ENCODE results near the gene PACRG. TPM values are rescaled to one million over a fixed set of nuclear protein-coding genes. Genes with fewer than 3 reads are reported as not detected.

PACRG gene
- total RNA-seq, 1 experiment from 2014 or later = not detected

GRCh38 chr6:163212123-163212522 lies 484.3 kb downstream of the PACRG start:
- Histone ChIP-seq H3K4me3 (no peak overlapping the region), H3K36me3 (no peaks in the 10 kb centered on the region), H3K9me3 (peaks cover 5% of the 10 kb centered on the region; the same call in 1 of the 2 replicates), H3K27me3 (no peaks in the 10 kb centered on the region)
- no peak for DNase-seq

- Histone ChIP-seq H3K27me3 (no peaks in the 10 kb centered on the region), H3K36me3 (no peaks in the 10 kb centered on the region), H3K4me3 (no peak overlapping the region), H3K9me3 (peaks cover 5% of the 10 kb centered on the region; the same call in 1 of the 2 replicates)
- no peak for DNase-seq
Measured at GRCh38 chr6:163214259-163214658, 486.5 kb downstream of the PACRG start.

- no peak overlapping the region for H3K4me3 ChIP-seq
- no peaks in the 10 kb centered on the region for H3K9me3 ChIP-seq
- no peaks in the 10 kb centered on the region for H3K36me3 ChIP-seq
- DNase-seq = no peak
- H3K27me3 ChIP-seq = no peaks in the 10 kb centered on the region
Measured at GRCh38 chr6:163218361-163218894, 490.7 kb downstream of the PACRG start.

GRCh38 chr6:163226181-163226835 lies 498.5 kb downstream of the PACRG start:
- no peak for DNase-seq
- H3K36me3 ChIP-seq = no peaks in the 10 kb centered on the region

GRCh38 chr6:163226836-163227485 lies 499.2 kb downstream of the PACRG start:
- no peak for DNase-seq

More at GRCh38 chr6:163226181-163226835, 498.5 kb downstream of the PACRG start:
- Histone ChIP-seq H3K27me3 (no peaks in the 10 kb centered on the region), H3K4me3 (no peak overlapping the region), H3K9me3 (peaks cover 3% of the 10 kb centered on the region; the same call in 1 of the 2 replicates)

GRCh38 chr6:163228041-163228440 lies 500.3 kb downstream of the PACRG start:
- DNase-seq = no peak

More at GRCh38 chr6:163226836-163227485, 499.2 kb downstream of the PACRG start:
- no peaks in the 10 kb centered on the region for H3K27me3 ChIP-seq
- peaks cover 3% of the 10 kb centered on the region; the same call in 1 of the 2 replicates for H3K9me3 ChIP-seq
- H3K4me3 ChIP-seq = no peak overlapping the region
- H3K36me3 ChIP-seq = no peaks in the 10 kb centered on the region

DNA sequence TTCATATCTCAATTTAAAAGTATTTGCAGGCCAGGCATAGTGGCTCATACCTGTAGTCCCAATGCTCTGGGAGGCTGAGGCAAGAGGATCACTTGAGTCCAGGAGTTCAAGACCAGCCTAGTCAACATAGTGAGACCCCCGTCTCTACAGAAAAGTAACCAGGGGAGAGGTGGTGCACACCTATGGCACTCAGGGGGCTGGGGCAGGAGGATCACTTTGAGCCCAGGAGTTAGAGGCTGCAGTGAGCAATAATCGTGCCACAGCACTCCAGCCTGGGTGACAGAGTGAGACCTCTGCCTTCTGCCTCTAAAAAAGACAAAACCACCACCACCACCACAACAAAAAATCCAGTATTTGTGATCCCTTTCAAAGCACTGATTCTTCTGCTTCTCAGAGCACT lies 501.3 kb downstream of the PACRG start:
- Histone ChIP-seq H3K36me3 (no peaks in the 10 kb centered on the region), H3K9me3 (peaks cover 3% of the 10 kb centered on the region; the same call in 1 of the 2 replicates), H3K27me3 (no peaks in the 10 kb centered on the region), H3K4me3 (no peak overlapping the region)
- no peak for DNase-seq

More at GRCh38 chr6:163228041-163228440, 500.3 kb downstream of the PACRG start:
- Histone ChIP-seq H3K4me3 (no peak overlapping the region), H3K27me3 (no peaks in the 10 kb centered on the region), H3K36me3 (no peaks in the 10 kb centered on the region), H3K9me3 (peaks cover 3% of the 10 kb centered on the region; the same call in 1 of the 2 replicates)

GRCh38 chr6:163230901-163231300 lies 503.1 kb downstream of the PACRG start:
- Histone ChIP-seq H3K9me3 (no peaks in the 10 kb centered on the region), H3K27me3 (no peaks in the 10 kb centered on the region), H3K4me3 (no peak overlapping the region), H3K36me3 (no peaks in the 10 kb centered on the region)
- no peak for DNase-seq

- no peaks in the 10 kb centered on the region for H3K27me3 ChIP-seq
- no peaks in the 10 kb centered on the region for H3K9me3 ChIP-seq
Measured at GRCh38 chr6:163231356-163232014, 503.7 kb downstream of the PACRG start.

DNA sequence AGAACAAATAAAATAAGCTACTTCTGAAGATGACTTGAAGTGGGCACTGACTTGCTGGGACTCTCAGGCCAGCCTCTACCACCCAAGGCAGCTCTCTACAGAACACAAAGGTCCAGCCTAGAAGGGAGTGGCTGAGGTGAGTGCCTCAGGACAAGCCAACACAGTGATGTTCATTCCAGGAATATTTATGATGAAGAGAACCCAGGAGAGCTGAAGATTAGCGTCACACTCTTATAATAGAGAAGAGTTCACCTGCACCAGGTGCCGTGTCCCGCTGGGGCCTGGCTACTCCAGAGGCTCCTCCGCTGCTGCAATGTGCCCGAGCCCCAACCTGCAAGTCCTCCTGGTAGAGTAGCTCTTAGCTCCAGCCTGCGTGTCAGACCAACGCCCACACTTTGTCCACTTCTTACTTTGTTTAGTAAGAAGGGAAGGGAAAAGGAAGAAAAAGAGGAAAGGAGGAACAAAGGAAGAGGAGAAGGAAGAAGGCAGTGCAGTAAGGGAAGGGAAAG lies 504.3 kb downstream of the PACRG start:
- no peaks in the 10 kb centered on the region for H3K27me3 ChIP-seq
- H3K36me3 ChIP-seq = no peaks in the 10 kb centered on the region
- no peaks in the 10 kb centered on the region for H3K9me3 ChIP-seq
- no peak for DNase-seq
- H3K4me3 ChIP-seq = no peak overlapping the region

More at GRCh38 chr6:163231356-163232014, 503.7 kb downstream of the PACRG start:
- H3K4me3 ChIP-seq = no peak overlapping the region
- DNase-seq = no peak
- H3K36me3 ChIP-seq = no peaks in the 10 kb centered on the region

DNA sequence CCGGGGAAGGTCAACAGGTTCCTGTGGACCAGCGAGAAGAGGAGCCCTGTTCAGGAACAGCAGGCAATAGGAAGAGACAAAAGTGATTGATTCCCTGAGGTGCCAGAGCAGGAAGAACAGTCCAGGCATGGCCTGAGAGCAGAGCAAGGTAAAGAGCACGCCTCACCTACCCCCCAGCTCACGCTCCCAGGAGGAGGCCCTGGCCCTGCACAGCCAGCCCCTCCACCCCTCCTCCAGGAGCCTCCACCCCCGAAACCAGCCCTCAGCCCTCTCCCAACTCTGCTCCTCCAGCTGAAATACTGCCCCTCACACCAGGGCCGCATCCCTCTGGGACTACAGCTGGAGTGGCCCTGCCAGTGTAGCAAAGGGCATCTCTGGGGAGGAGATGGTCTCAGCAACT lies 504.9 kb downstream of the PACRG start:
- no peak overlapping the region for H3K4me3 ChIP-seq
- no peaks in the 10 kb centered on the region for H3K27me3 ChIP-seq
- DNase-seq = no peak
- H3K9me3 ChIP-seq = no peaks in the 10 kb centered on the region
- no peaks in the 10 kb centered on the region for H3K36me3 ChIP-seq

GRCh38 chr6:163237110-163237509 lies 509.3 kb downstream of the PACRG start:
- no peaks in the 10 kb centered on the region for H3K27me3 ChIP-seq
- H3K36me3 ChIP-seq = no peaks in the 10 kb centered on the region
- H3K9me3 ChIP-seq = no peaks in the 10 kb centered on the region
- DNase-seq = no peak
- H3K4me3 ChIP-seq = no peak overlapping the region

GRCh38 chr6:163239572-163240340 lies 512.0 kb downstream of the PACRG start:
- H3K27me3 ChIP-seq = no peaks in the 10 kb centered on the region
- no peaks in the 10 kb centered on the region for H3K9me3 ChIP-seq
- no peak overlapping the region for H3K4me3 ChIP-seq
- DNase-seq = no peak
- no peaks in the 10 kb centered on the region for H3K36me3 ChIP-seq

GRCh38 chr6:163240556-163240955 lies 512.8 kb downstream of the PACRG start:
- Histone ChIP-seq H3K27me3 (no peaks in the 10 kb centered on the region), H3K9me3 (no peaks in the 10 kb centered on the region), H3K36me3 (no peaks in the 10 kb centered on the region), H3K4me3 (no peak overlapping the region)
- DNase-seq = no peak

GRCh38 chr6:163241683-163242082 lies 513.9 kb downstream of the PACRG start:
- no peak for DNase-seq
- Histone ChIP-seq H3K27me3 (no peaks in the 10 kb centered on the region), H3K36me3 (no peaks in the 10 kb centered on the region), H3K9me3 (no peaks in the 10 kb centered on the region), H3K4me3 (no peak overlapping the region)

- Histone ChIP-seq H3K36me3 (no peaks in the 10 kb centered on the region), H3K9me3 (no peaks in the 10 kb centered on the region), H3K4me3 (no peak overlapping the region), H3K27me3 (no peaks in the 10 kb centered on the region)
- DNase-seq = no peak
Measured at GRCh38 chr6:163243083-163243482, 515.3 kb downstream of the PACRG start.
